ENCODE data around the gene GORASP2.

The GORASP2 gene

DNA sequence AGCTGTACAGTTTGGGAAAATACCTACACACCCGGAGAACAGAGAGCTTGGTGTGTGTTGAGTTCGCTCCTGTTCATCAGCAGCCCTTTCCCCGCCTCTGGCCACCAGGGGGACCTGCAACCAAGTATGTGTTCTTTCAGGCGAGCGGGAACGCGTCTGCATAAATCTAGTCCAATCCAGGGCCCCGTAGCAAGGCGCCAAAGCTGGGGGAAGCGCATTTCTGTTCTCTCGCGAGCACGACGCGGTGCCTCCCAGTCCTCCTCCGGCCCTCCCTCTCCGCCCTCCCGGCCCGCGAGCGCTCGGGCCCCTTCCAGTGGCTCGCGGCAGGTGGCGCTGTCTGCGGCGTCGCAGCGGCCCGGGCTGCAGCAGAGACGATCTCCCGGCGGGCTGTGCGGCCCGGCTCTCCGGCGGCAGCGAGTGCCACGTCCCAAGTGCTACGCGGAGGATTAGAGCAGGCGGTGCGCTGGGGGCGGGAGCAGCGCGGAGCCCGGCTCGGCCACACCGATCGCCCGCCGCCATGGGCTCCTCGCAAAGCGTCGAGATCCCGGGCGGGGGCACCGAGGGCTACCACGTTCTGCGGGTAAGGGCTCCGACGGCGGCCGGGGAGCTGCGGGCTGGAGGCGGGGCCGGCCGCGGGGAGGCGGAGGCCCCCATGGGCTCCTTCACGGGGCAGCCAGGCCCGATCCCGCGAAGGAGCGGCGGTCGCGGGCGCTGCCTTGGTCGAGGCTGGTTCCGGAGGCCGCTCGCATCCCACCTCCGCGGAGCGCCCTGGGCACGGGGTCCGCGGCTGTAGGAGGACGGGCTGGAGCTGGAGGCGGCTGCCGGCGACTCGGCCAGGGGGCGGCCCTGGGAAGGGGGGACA is at the start of gene GORASP2:
Gene GORASP2 (plus strand): TSS at position 430 of the 862 bp plus-strand sequence. CDS start 88 bp downstream, at position 518.
- H3K27ac ChIP-seq: peak within 1 kb of the TSS; percentile 96
- peaks cover 28% of the 10 kb centered on the region for H3K9me3 ChIP-seq
- peak within 1 kb of the TSS; percentile 98 for H3K4me3 ChIP-seq
- no peaks in the 10 kb centered on the region for H3K27me3 ChIP-seq
- H3K36me3 ChIP-seq: peaks cover 23% of the 10 kb centered on the region
- H3K4me2 ChIP-seq: peak within 1 kb of the TSS; percentile 87
- H3K9ac ChIP-seq: peak within 1 kb of the TSS; percentile 96
- peaks cover 49% of the 10 kb centered on the region for H4K20me1 ChIP-seq
- H3K4me1 ChIP-seq: peaks cover 32% of the 10 kb centered on the region
- TF ChIP-seq Cebpa-rat (IDR thresholded peaks at IDR 0.05): no peak

DNA sequence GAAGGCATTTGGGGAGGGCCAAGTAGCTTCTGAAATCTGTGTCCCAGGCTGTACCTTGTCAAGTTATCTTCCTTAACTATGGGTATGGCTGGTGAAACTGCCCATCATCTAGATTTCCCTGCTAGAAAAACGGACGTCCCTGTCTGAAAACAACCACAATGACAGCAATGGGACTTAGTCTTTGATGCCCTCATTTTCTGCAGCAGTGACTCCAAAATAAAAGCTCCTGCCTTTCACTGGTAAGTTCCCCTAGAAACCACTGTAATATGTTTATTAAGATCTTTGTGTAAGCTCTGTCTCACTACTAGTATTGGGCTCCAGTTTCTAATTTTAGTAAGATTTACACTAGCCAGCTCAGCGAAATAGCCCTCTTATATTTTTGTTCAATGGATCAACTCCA is 47.2 kb upstream of the GORASP2 start:
- Histone ChIP-seq H3K36me3 (no peaks in the 10 kb centered on the region), H3K4me3 (no peak overlapping the region), H4K20me1 (no peaks in the 10 kb centered on the region), H3K27ac (no peak overlapping the region), H3K27me3 (no peaks in the 10 kb centered on the region), H3K4me2 (no peak overlapping the region), H3K4me1 (peaks cover 5% of the 10 kb centered on the region; the same call in 1 of the 2 replicates), H3K9me3 (no peaks in the 10 kb centered on the region), H3K9ac (no peak overlapping the region)
- no peak for TF ChIP-seq Cebpa-rat (IDR thresholded peaks at IDR 0.05)

DNA sequence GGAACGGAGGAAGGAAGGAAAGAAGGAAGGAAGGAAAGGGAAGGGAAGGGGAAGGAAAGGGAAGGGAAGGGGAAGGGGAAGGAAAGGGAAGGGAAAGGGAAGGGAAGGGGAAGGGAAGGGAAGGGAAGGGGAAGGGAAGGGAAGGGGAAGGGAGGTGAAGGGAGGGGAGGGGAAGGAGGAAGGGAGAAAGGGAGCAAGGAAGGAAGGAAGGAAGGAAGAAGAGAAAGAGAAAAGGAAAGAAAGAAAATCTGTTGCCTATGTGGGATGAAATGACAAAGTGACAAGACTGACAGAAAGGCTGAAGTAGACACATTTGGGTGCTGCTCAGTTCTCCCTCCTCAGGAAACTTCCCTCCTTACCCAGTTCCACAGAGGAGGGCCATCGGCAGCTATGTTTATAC is 46.3 kb upstream of the GORASP2 start:
- no peak overlapping the region for H3K27ac ChIP-seq
- no peak overlapping the region for H3K4me2 ChIP-seq
- peaks cover 5% of the 10 kb centered on the region; the same call in 1 of the 2 replicates for H3K4me1 ChIP-seq
- H3K27me3 ChIP-seq: no peaks in the 10 kb centered on the region
- H3K4me3 ChIP-seq: no peak overlapping the region
- no peak for TF ChIP-seq Cebpa-rat (IDR thresholded peaks at IDR 0.05)
- no peaks in the 10 kb centered on the region for H3K36me3 ChIP-seq
- no peaks in the 10 kb centered on the region for H3K9me3 ChIP-seq
- H3K9ac ChIP-seq: no peak overlapping the region
- no peaks in the 10 kb centered on the region for H4K20me1 ChIP-seq

DNA sequence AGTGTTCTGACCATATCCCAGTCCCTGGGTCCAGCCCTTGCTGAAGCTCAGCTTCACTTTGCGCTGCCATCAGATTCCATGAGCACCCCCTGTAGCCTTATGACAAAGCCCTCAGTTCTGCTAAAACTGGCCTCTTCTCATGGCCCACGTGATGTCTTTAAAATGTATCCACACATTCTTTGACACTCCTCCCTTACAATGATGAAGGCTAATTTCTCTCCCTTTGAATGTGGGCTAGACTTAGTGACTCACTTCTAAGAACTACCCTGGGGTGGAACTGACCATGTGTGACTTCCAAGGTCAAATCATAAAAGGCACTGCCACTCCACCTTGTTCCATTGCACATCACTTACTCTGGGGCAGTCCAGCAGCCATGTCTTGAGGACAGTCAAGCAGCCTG is 45.4 kb upstream of the GORASP2 start:
- Histone ChIP-seq H3K36me3 (no peaks in the 10 kb centered on the region), H3K4me2 (no peak overlapping the region), H3K9me3 (no peaks in the 10 kb centered on the region), H3K27me3 (no peaks in the 10 kb centered on the region), H3K4me3 (no peak overlapping the region), H3K9ac (no peak overlapping the region), H3K27ac (no peak overlapping the region), H3K4me1 (no peaks in the 10 kb centered on the region), H4K20me1 (no peaks in the 10 kb centered on the region)
- no peak for TF ChIP-seq Cebpa-rat (IDR thresholded peaks at IDR 0.05)

DNA sequence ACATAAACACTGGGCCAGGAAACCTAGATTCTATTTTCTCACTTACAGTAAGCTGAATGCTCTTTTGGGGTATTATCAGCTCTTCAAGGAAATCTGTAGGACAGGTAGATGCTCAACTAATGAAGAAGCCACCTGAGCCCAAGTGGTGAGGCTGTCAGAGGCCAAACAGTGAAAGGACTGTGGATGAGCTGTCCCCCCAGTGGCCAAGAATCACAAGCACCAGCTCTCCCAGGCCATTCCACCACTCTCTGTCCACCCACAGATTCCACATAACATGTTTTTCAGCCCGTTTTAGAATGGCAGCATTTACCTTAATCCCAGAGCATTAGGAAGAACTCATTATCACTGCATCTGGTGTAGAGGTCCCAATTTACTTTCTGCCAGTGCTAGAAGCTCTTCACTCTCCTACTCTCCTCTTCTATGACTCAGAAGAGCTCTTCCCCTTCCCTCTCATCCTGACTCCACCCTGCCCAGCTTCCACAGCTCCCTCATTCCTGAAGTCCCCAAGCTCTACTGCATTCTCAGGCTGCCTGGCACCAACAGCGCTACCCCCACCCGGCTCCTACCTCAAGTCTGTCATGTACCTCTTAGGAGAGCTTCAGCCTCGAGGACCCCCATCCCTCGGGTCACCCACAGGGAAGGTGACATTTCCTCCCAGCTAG is 43.8 kb upstream of the GORASP2 start:
- Histone ChIP-seq H3K4me1 (no peaks in the 10 kb centered on the region), H3K4me2 (no peak overlapping the region)
- TF ChIP-seq Cebpa-rat (IDR thresholded peaks at IDR 0.05): no peak

DNA sequence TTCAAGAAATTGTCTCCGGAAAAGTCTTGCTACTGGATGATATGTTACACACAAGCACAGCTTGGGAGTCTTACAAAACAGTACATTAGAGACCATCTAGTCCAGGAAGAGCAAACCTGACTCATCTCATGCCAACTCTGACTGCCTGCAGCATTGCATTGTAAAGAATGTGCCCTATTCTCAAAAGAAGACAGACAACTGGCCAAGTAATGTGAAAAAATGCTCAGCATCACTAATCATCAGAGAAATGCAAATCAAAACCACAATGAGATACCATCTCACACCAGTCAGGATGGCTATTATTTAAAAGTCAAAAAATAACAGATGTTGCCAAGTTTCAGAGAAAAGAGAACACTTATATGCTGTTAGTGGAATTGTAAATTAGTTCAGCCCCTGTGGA is 42.7 kb upstream of the GORASP2 start:
- no peaks in the 10 kb centered on the region for H4K20me1 ChIP-seq
- H3K4me3 ChIP-seq: no peak overlapping the region
- H3K27me3 ChIP-seq: no peaks in the 10 kb centered on the region
- H3K27ac ChIP-seq: no peak overlapping the region
- no peaks in the 10 kb centered on the region for H3K36me3 ChIP-seq
- no peak for TF ChIP-seq Cebpa-rat (IDR thresholded peaks at IDR 0.05)
- H3K4me2 ChIP-seq: no peak overlapping the region
- H3K9me3 ChIP-seq: no peaks in the 10 kb centered on the region
- H3K4me1 ChIP-seq: no peaks in the 10 kb centered on the region
- no peak overlapping the region for H3K9ac ChIP-seq

More for the DNA sequence above, 43.8 kb upstream of the GORASP2 start:
- Histone ChIP-seq H3K9ac (no peak overlapping the region), H3K36me3 (no peaks in the 10 kb centered on the region), H3K4me3 (no peak overlapping the region), H4K20me1 (no peaks in the 10 kb centered on the region), H3K9me3 (no peaks in the 10 kb centered on the region), H3K27ac (no peak overlapping the region), H3K27me3 (no peaks in the 10 kb centered on the region)

DNA sequence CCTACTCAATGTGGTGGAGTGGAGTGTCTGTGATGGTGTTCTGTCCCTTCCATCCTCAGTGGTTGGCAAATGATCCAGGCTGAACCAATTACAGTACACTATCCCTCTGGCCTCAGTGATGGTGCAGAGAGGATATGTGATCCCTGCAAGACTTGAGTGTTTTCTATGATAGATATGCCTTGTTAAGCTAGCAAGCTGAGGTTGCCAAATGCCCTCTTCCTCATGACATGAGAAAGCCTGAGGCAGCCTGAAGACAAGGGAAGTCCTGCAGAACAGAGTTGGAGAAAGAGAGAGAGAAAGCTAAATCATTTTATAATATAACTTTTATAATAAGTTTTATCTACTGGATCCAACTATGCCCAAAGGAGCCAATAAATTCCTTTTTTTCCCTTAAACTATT is 41.6 kb upstream of the GORASP2 start:
- TF ChIP-seq Cebpa-rat (IDR thresholded peaks at IDR 0.05): no peak
- Histone ChIP-seq H3K4me1 (no peaks in the 10 kb centered on the region), H3K27ac (no peak overlapping the region), H4K20me1 (no peaks in the 10 kb centered on the region), H3K9me3 (no peaks in the 10 kb centered on the region), H3K4me3 (no peak overlapping the region), H3K4me2 (no peak overlapping the region), H3K9ac (no peak overlapping the region), H3K36me3 (no peaks in the 10 kb centered on the region), H3K27me3 (no peaks in the 10 kb centered on the region)

DNA sequence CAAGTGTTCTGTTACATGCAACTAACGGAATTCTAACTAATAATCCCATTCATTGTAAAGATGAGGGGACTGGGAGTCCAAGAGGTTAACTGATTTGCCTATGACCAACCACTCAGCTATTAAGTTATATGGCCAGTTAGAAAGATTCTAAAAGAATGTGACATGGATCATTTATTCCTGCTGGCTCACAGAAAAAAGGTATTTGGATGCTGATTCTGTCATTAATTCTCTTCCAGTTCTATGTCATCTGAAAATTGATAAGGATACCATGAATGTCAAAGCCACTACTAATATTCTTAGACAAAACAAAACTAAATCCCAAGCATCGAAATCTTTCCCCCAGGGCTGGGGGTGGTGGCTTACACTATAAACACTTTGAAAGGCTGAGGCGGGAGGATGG is 41.2 kb upstream of the GORASP2 start:
- no peaks in the 10 kb centered on the region for H3K4me1 ChIP-seq
- H3K27me3 ChIP-seq: no peaks in the 10 kb centered on the region
- H3K4me2 ChIP-seq: no peak overlapping the region
- H3K27ac ChIP-seq: no peak overlapping the region
- H3K9me3 ChIP-seq: no peaks in the 10 kb centered on the region
- TF ChIP-seq Cebpa-rat (IDR thresholded peaks at IDR 0.05): no peak
- no peak overlapping the region for H3K9ac ChIP-seq
- H3K36me3 ChIP-seq: no peaks in the 10 kb centered on the region
- no peak overlapping the region for H3K4me3 ChIP-seq
- H4K20me1 ChIP-seq: no peaks in the 10 kb centered on the region

DNA sequence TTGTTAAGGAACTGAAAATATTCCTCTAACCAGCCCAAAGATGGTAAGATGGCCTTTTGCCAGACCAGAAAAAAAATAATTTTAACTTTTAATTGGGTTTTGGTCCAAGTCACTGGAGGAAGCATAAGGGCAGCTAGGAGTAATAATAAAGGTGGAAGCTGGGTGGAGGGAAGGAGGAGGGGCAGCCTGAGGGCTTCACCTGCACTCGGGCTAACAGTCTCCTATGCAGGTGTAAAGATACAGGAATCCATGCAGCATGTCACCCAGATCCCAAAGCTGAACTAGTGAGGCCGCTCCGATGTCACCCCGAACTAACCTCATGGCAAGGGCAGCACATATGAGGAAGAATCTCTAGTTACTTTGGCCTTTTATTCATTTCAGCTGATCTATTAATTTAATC is 37.2 kb upstream of the GORASP2 start:
- no peaks in the 10 kb centered on the region for H3K4me1 ChIP-seq
- H3K27me3 ChIP-seq: no peaks in the 10 kb centered on the region
- H3K36me3 ChIP-seq: no peaks in the 10 kb centered on the region
- no peak overlapping the region for H3K4me2 ChIP-seq
- no peak overlapping the region for H3K4me3 ChIP-seq
- no peaks in the 10 kb centered on the region for H4K20me1 ChIP-seq
- no peaks in the 10 kb centered on the region for H3K9me3 ChIP-seq
- TF ChIP-seq Cebpa-rat (IDR thresholded peaks at IDR 0.05): no peak
- H3K27ac ChIP-seq: no peak overlapping the region
- no peak overlapping the region for H3K9ac ChIP-seq

DNA sequence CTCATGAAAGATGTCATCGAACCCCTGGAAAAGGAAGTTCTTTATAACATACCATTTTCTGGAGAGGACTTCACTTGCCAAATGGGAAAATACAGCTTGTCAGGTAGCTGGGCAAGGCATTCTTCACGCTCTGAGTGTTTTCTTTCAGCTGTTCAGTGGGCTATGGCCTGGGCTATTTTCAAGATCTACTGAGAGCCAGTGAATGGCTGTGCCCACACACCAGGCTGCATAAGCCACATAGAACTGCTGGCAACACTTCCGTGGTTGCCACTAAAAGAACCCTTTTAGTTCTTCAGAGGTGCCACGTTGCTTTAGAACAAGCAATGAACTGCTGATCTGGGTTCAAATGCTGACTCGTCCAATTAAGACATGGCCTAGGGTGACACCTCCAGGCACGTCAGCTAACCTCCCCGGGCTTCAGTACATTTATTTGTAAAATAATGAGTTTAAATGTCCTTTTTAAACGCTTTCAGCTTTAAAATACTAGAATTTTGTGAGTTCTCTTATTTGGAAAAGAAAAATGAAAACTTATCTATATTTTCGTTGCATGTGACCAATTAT is 36.6 kb upstream of the GORASP2 start:
- H3K4me1 ChIP-seq: no peaks in the 10 kb centered on the region
- H3K9ac ChIP-seq: no peak overlapping the region
- no peak overlapping the region for H3K27ac ChIP-seq
- H3K27me3 ChIP-seq: no peaks in the 10 kb centered on the region
- H3K9me3 ChIP-seq: no peaks in the 10 kb centered on the region
- no peak overlapping the region for H3K4me3 ChIP-seq
- no peak for TF ChIP-seq Cebpa-rat (IDR thresholded peaks at IDR 0.05)
- no peaks in the 10 kb centered on the region for H4K20me1 ChIP-seq
- no peaks in the 10 kb centered on the region for H3K36me3 ChIP-seq
- H3K4me2 ChIP-seq: no peak overlapping the region
